IMR-90 (cell line): ENCODE results near the gene SMIM41. TPM values are rescaled to one million over a fixed set of nuclear protein-coding genes. Genes with fewer than 3 reads are reported as not detected.

Experiments used
- ATAC-seq: fragments of 200-7000 bp; cut with Tn5 transposase; 2 replicates; pipeline ENCODE4 v1.9.1; 2020; ENCODE audit warnings: low read depth, mild to moderate bottlenecking, moderate library complexity
- BruUV-seq: library from RNA; stranded (reverse); fragments of 400-500 nt; replicated peaks from 2 replicates; lab custom pipeline; 2021; lab: Mats Ljungman, UMichigan
- CTCF ChIA-PET: fragments of 300-600 bp; formaldehyde crosslinking; extraction: SDS; loops from one replicate; lab custom pipeline; 2021; ENCODE audit warnings: antibody characterized with exemption; lab: Yijun Ruan, JAX
- POLR2A ChIA-PET: fragments of 300-600 bp; sonication (Branson Sonifier 250); formaldehyde crosslinking; loops from one replicate; lab custom pipeline; 2022; ENCODE audit warnings: antibody characterized with exemption; ENCODE audit not compliant: unreplicated experiment; lab: Charles Lee
- DNase-seq: peaks from one replicate; pipeline ENCODE4 v3.0.0; 2013
- H2AFZ ChIP-seq: replicated peaks from 2 replicates; pipeline ENCODE3; 2013; ENCODE audit warnings: low read length, mild to moderate bottlenecking; ENCODE audit not compliant: poor library complexity
- H2AK5ac ChIP-seq: 2 replicates; pipeline ENCODE4 v1.6.1; 2013; ENCODE audit warnings: low read depth, low read length, inconsistent platforms
- H2AK9ac ChIP-seq: replicated peaks from 2 replicates; pipeline ENCODE3; 2013; ENCODE audit warnings: mild to moderate bottlenecking, low read depth, low read length, moderate library complexity; ENCODE audit not compliant: poor library complexity
- H2BK120ac ChIP-seq: 2 replicates; pipeline ENCODE4 v1.6.1; 2013; ENCODE audit warnings: low read depth, low read length, inconsistent platforms
- H2BK15ac ChIP-seq: 3 replicates; pipeline ENCODE4 v1.6.1; 2013; ENCODE audit warnings: low read depth, low read length, inconsistent platforms
- H2BK20ac ChIP-seq: 2 replicates; pipeline ENCODE4 v1.6.1; 2013; ENCODE audit warnings: low read depth, mild to moderate bottlenecking, inconsistent platforms, low read length, moderate library complexity
- H2BK5ac ChIP-seq: 2 replicates; pipeline ENCODE4 v1.6.1; 2013; ENCODE audit warnings: mild to moderate bottlenecking, low read depth, low read length, inconsistent platforms; ENCODE audit not compliant: poor library complexity, severe bottlenecking
- H3K14ac ChIP-seq: replicated peaks from 2 replicates; pipeline ENCODE4 v1.6.1; 2013; ENCODE audit warnings: low read depth, low read length, inconsistent platforms
- H3K18ac ChIP-seq: 2 replicates; pipeline ENCODE4 v1.6.1; 2013; ENCODE audit warnings: low read depth, low read length, control low read depth
- H3K23ac ChIP-seq: 2 replicates; pipeline ENCODE4 v1.6.1; 2013; ENCODE audit warnings: low read depth, low read length, inconsistent platforms
- H3K27ac ChIP-seq: 2 replicates; pipeline ENCODE4 v1.5.1; 2013; ENCODE audit warnings: mild to moderate bottlenecking, control low read depth, low read length; ENCODE audit not compliant: insufficient read depth
- H3K27me3 ChIP-seq: 2 replicates; pipeline ENCODE4 v1.6.1; 2013; ENCODE audit warnings: low read length; ENCODE audit not compliant: control insufficient read depth, insufficient read depth
- H3K36me3 ChIP-seq: 2 replicates; pipeline ENCODE4 v1.6.1; 2013; ENCODE audit warnings: low read length, mixed read lengths; ENCODE audit not compliant: control insufficient read depth, insufficient read depth
- H3K4ac ChIP-seq: 2 replicates; pipeline ENCODE4 v1.6.1; 2013; ENCODE audit warnings: low read depth, low read length, inconsistent platforms
- H3K4me1 ChIP-seq: 2 replicates; pipeline ENCODE4 v1.6.1; 2013; ENCODE audit warnings: low read length, mixed read lengths; ENCODE audit not compliant: control insufficient read depth, insufficient read depth
- H3K4me2 ChIP-seq: 2 replicates; pipeline ENCODE4 v1.6.1; 2013; ENCODE audit warnings: low read depth, mild to moderate bottlenecking, control low read depth, low read length, moderate library complexity
- H3K4me3 ChIP-seq: 2 replicates; pipeline ENCODE4 v1.5.1; 2013; ENCODE audit warnings: low read depth, mild to moderate bottlenecking, control low read depth, low read length, moderate library complexity; ENCODE audit not compliant: insufficient read depth
- H3K56ac ChIP-seq: 2 replicates; pipeline ENCODE4 v1.6.1; 2013; ENCODE audit warnings: low read length, inconsistent platforms; ENCODE audit not compliant: insufficient read depth; ENCODE audit errors: extremely low read depth
- H3K79me1 ChIP-seq, 2 experiments: 2 replicates each; pipeline ENCODE4 v1.6.1; 2013; ENCODE audit warnings: low read length in 2 of 2, inconsistent platforms in 1 of 2, low read depth in 1 of 2
- H3K9ac ChIP-seq: 2 replicates; pipeline ENCODE4 v1.6.1; 2013; ENCODE audit warnings: low read depth, low read length, control low read depth
- H3K9me1 ChIP-seq: 2 replicates; pipeline ENCODE4 v1.6.1; 2013; ENCODE audit warnings: low read length, inconsistent platforms; ENCODE audit not compliant: insufficient read depth
- H3K9me3 ChIP-seq: 2 replicates; pipeline ENCODE4 v1.6.1; 2013; ENCODE audit warnings: low read length; ENCODE audit not compliant: control insufficient read depth, insufficient read depth
- H4K20me1 ChIP-seq: 2 replicates; pipeline ENCODE4 v1.6.1; 2013; ENCODE audit warnings: low read length, inconsistent platforms; ENCODE audit not compliant: insufficient read depth
- H4K5ac ChIP-seq: 2 replicates; pipeline ENCODE4 v1.6.1; 2013; ENCODE audit warnings: mild to moderate bottlenecking, low read depth, low read length, control low read depth
- H4K8ac ChIP-seq, 2 experiments: 2 replicates each; pipeline ENCODE4 v1.6.1; 2013; ENCODE audit warnings: low read depth in 2 of 2, low read length in 2 of 2, control low read depth in 1 of 2, inconsistent platforms in 1 of 2
- H4K91ac ChIP-seq: 2 replicates; pipeline ENCODE4 v1.6.1; 2013; ENCODE audit warnings: low read depth, low read length, inconsistent platforms; ENCODE audit not compliant: insufficient read depth
- FOS ChIP-seq: fragments of 150-350 bp; IDR thresholded peaks from 2 replicates; pipeline ENCODE4 v1.6.1; 2016; ENCODE audit warnings: low read depth, low read length
- MAZ ChIP-seq: IDR thresholded peaks from 2 replicates; pipeline ENCODE4 v1.6.1; 2012; ENCODE audit warnings: low read depth, mild to moderate bottlenecking, low read length, improper control_type of control experiment, moderate library complexity, borderline replicate concordance
- MXI1 ChIP-seq: IDR thresholded peaks from 2 replicates; pipeline ENCODE4 v1.6.1; 2012; ENCODE audit warnings: low read depth, mild to moderate bottlenecking, low read length, moderate library complexity, borderline replicate concordance
- RAD21 ChIP-seq: IDR thresholded peaks from 2 replicates; pipeline ENCODE4 v1.6.1; 2012; ENCODE audit warnings: low read length, improper control_type of control experiment
- SMC3 ChIP-seq: fragments of 150-350 bp; IDR thresholded peaks from 2 replicates; pipeline ENCODE4 v1.6.1; 2016; ENCODE audit warnings: low read depth, mild to moderate bottlenecking, antibody characterized with exemption, low read length, moderate library complexity
- USF2 ChIP-seq: fragments of 150-350 bp; IDR thresholded peaks from 2 replicates; pipeline ENCODE4 v1.6.1; 2017; ENCODE audit warnings: mild to moderate bottlenecking, antibody characterized with exemption, low read length, low read depth
- WGBS, 2 experiments: methylation state at CpG; one replicate each; pipeline versions ENCODE4 v1.1.5 to v1.1.7; 2013; ENCODE audit warnings: missing lambda C conversion rate in 2 of 2; ENCODE audit not compliant: insufficient read length in 1 of 2; ENCODE audit errors: extremely low coverage in 2 of 2; 5-methylcytosine and 5-hydroxymethylcytosine counted together
- dilution Hi-C: fragments of 300-500 bp; cut with HindIII; formaldehyde crosslinking; loops from one replicate; pipeline ENCODE4 v1.14.3; 2018; ENCODE audit warnings: low sequenced_read_pairs; ENCODE audit not compliant: unreplicated experiment
- in situ Hi-C: fragments of 300-500 bp; cut with MboI; formaldehyde crosslinking; loops from 3 replicates; pipeline ENCODE4 v1.14.3; 2019; ENCODE audit warnings: low sequenced_read_pairs, inconsistent platforms, mixed read lengths
- intact Hi-C: fragments of 100-400 bp; cut with micrococcal nuclease; formaldehyde crosslinking; loops from 2 replicates; pipeline ENCODE4 v1.10.0; 2022
- polyA plus RNA-seq, 3 experiments: library from polyadenylated mRNA; depleted of rRNA; stranded (reverse); fragments of >200 nt; gene quantifications; 2 replicates each; pipeline ENCODE4 v1.2.3, GENCODE V29; 2012; ENCODE audit warnings: low replicate concordance in 1 of 3
- total RNA-seq: library from RNA; depleted of rRNA; stranded (reverse); fragments of >200 nt; gene quantifications from 2 replicates; pipeline ENCODE4 v1.2.3, GENCODE V29; 2012

Gene SMIM41
- total and polyA plus RNA-seq, 2 of the 4 experiments (the other 2 are of a cell fraction): not detected

GRCh38 chr12:52126050-52126604 is 46.6 kb downstream of the SMIM41 start:
- Histone ChIP-seq H3K9me3 (no peaks in the 10 kb centered on the region), H2AK9ac (no peak overlapping the region), H3K27ac (no peak overlapping the region), H4K91ac (no peak overlapping the region), H3K4me1 (no peaks in the 10 kb centered on the region), H2AK5ac (no peak overlapping the region), H3K4me3 (no peak overlapping the region), H4K20me1 (no peaks in the 10 kb centered on the region), H2BK120ac (no peak overlapping the region), H3K79me1 (no peaks in the 10 kb centered on the region), H3K4me2 (no peak overlapping the region), H4K5ac (no peak overlapping the region), H4K8ac (no peak overlapping the region), H3K23ac (no peak overlapping the region), H2BK20ac (no peak overlapping the region), H3K9ac (no peak overlapping the region), H3K4ac (no peak overlapping the region), H3K9me1 (no peaks in the 10 kb centered on the region; the same call in 1 of the 2 replicates), H3K56ac (no peak overlapping the region), H2AFZ (no peak overlapping the region), H3K36me3 (no peaks in the 10 kb centered on the region), H3K18ac (no peak overlapping the region), H3K27me3 (peaks cover 6% of the 10 kb centered on the region; the same call in 1 of the 2 replicates), H3K14ac (no peak overlapping the region), H2BK5ac (no peak overlapping the region), H2BK15ac (no peak overlapping the region)
- POLR2A ChIA-PET: no interaction called here
- intact Hi-C loops: no loop called here
- CTCF ChIA-PET: interaction anchor here (0.6 to 3.1 kb wide), 4 partner anchors 18 to 129 kb away, joined by 3 to 15 read pairs (median 3); no protein-coding TSS in a partner anchor
- BruUV-seq: no TSS peak
- DNase-seq (no peak), ATAC-seq (no peak)
- TF ChIP-seq FOS (no peak), RAD21 (no peak), MAZ (no peak), USF2 (no peak), MXI1 (no peak), SMC3 (no peak)
- dilution Hi-C loops: no loop called here
- WGBS, 2 experiments: 80% methylated on average over 1 of the region's 2 CpGs; no CpG with 5 or more reads in 1 of the 2 experiments
- in situ Hi-C loops: no loop called here
